Raji (cell line): Measurements from ENCODE around the gene THSD8.

Experiments
- POLR2A ChIP-seq: IDR thresholded peaks from 2 replicates; pipeline ENCODE4 v1.6.1; 2011; ENCODE audit warnings: low read depth, low read length, control low read depth; ENCODE audit not compliant: insufficient read depth

The THSD8 gene

GRCh38 chr19:12786141-12786870 lies 15.6 kb upstream of the THSD8 start:
- peak; percentile 24; the same call in 1 of the 2 replicates for TF ChIP-seq POLR2A

- 0 out of 2 replicates have a peak, but pooled peaks have one; percentile 3 for TF ChIP-seq POLR2A
Observed at GRCh38 chr19:12786952-12787351, 14.9 kb upstream of the THSD8 start.

- TF ChIP-seq POLR2A, result no peak
Observed at GRCh38 chr19:12787458-12787857, 14.4 kb upstream of the THSD8 start.

GRCh38 chr19:12788042-12788681 lies 13.7 kb upstream of the THSD8 start:
- no peak for TF ChIP-seq POLR2A

GRCh38 chr19:12788682-12789097 lies 13.2 kb upstream of the THSD8 start:
- TF ChIP-seq POLR2A, result peak; percentile 45

- peak; percentile 60 for TF ChIP-seq POLR2A
Observed at GRCh38 chr19:12789098-12789903, 12.6 kb upstream of the THSD8 start.

- TF ChIP-seq POLR2A, result peak; percentile 58
Observed at GRCh38 chr19:12789904-12790619, 11.8 kb upstream of the THSD8 start.

GRCh38 chr19:12790628-12791344 lies 11.1 kb upstream of the THSD8 start:
- TF ChIP-seq POLR2A, result no peak

GRCh38 chr19:12791345-12792050 lies 10.4 kb upstream of the THSD8 start, which contains the start of gene JUNB:
JUNB (plus strand) TSS chr19:12791486; CDS start chr19:12791772, 286 bp downstream.
- TF ChIP-seq POLR2A, result peak; percentile 100

GRCh38 chr19:12792051-12792852 lies 9.6 kb upstream of the THSD8 start:
- TF ChIP-seq POLR2A, result peak; percentile 76

- TF ChIP-seq POLR2A, result no peak
Observed at GRCh38 chr19:12792853-12793289, 9.0 kb upstream of the THSD8 start.

GRCh38 chr19:12793290-12794195 lies 8.3 kb upstream of the THSD8 start:
- TF ChIP-seq POLR2A, result peak; percentile 71
